ENCODE data around the gene AKAP8L.

AKAP8L gene

GRCh38 chr19:15418579-15419412 is at the start of gene AKAP8L:
AKAP8L (minus strand) TSS chr19:15418988; CDS start chr19:15418923, 65 bp downstream.
- no peaks in the 10 kb centered on the region for H3K27me3 ChIP-seq (ENCODE audit: control insufficient read depth, insufficient read depth, low read length)
- peak within 1 kb of the TSS; percentile 99 for H3K4me3 ChIP-seq (ENCODE audit: low read length)
- peaks cover 9% of the 10 kb centered on the region for H3K36me3 ChIP-seq (ENCODE audit: control insufficient read depth, insufficient read depth, low read length)
- 0 out of 2 replicates have a peak, but pooled peaks cover 1% of the 10 kb centered on the region for H3K4me1 ChIP-seq (ENCODE audit: control insufficient read depth, insufficient read depth, low read length)
- WGBS (ENCODE audit: insufficient coverage, insufficient read length) = no CpG with 5 or more reads among the region's 61 CpGs
- H3K9me3 ChIP-seq (ENCODE audit: control insufficient read depth, insufficient read depth, low read length) = no peaks in the 10 kb centered on the region
- H3K27ac ChIP-seq (ENCODE audit: low read length) = no peak within 1 kb of the TSS
- DNase-seq (ENCODE audit: low read depth, low spot score) = peak; percentile 99

- H3K36me3 ChIP-seq (ENCODE audit: control insufficient read depth, insufficient read depth, low read length) = no peaks in the 10 kb centered on the region
- no CpG with 5 or more reads among the region's 6 CpGs for WGBS (ENCODE audit: insufficient coverage, insufficient read length)
- no peaks in the 10 kb centered on the region for H3K4me1 ChIP-seq (ENCODE audit: control insufficient read depth, insufficient read depth, low read length)
- no peak overlapping the region for H3K4me3 ChIP-seq (ENCODE audit: low read length)
- H3K27ac ChIP-seq (ENCODE audit: low read length) = no peak overlapping the region
- peaks cover 8% of the 10 kb centered on the region for H3K27me3 ChIP-seq (ENCODE audit: control insufficient read depth, insufficient read depth, low read length)
- H3K9me3 ChIP-seq (ENCODE audit: control insufficient read depth, insufficient read depth, low read length) = 0 out of 2 replicates have a peak, but pooled peaks cover 2% of the 10 kb centered on the region
- DNase-seq (ENCODE audit: low read depth, low spot score) = no peak
These were observed 49.0 kb upstream of the AKAP8L start for GRCh38 chr19:15467734-15468214.

- Histone ChIP-seq H3K9me3 (ENCODE audit: control insufficient read depth, insufficient read depth, low read length) (0 out of 2 replicates have a peak, but pooled peaks cover 2% of the 10 kb centered on the region), H3K27me3 (ENCODE audit: control insufficient read depth, insufficient read depth, low read length) (peaks cover 8% of the 10 kb centered on the region), H3K27ac (ENCODE audit: low read length) (no peak overlapping the region), H3K36me3 (ENCODE audit: control insufficient read depth, insufficient read depth, low read length) (no peaks in the 10 kb centered on the region), H3K4me1 (ENCODE audit: control insufficient read depth, insufficient read depth, low read length) (no peaks in the 10 kb centered on the region), H3K4me3 (ENCODE audit: low read length) (no peak overlapping the region)
- WGBS (ENCODE audit: insufficient coverage, insufficient read length) = no CpG with 5 or more reads among the region's 8 CpGs
- DNase-seq (ENCODE audit: low read depth, low spot score) = no peak
These were observed 48.3 kb upstream of the AKAP8L start for GRCh38 chr19:15466851-15467733.

- Histone ChIP-seq H3K27ac (ENCODE audit: low read length) (no peak within 1 kb of the TSS), H3K4me3 (ENCODE audit: low read length) (no peak within 1 kb of the TSS), H3K4me1 (ENCODE audit: control insufficient read depth, insufficient read depth, low read length) (no peaks in the 10 kb centered on the region), H3K9me3 (ENCODE audit: control insufficient read depth, insufficient read depth, low read length) (no peaks in the 10 kb centered on the region), H3K27me3 (ENCODE audit: control insufficient read depth, insufficient read depth, low read length) (peaks cover 8% of the 10 kb centered on the region), H3K36me3 (ENCODE audit: control insufficient read depth, insufficient read depth, low read length) (no peaks in the 10 kb centered on the region)
- no peak for DNase-seq (ENCODE audit: low read depth, low spot score)
- no CpG with 5 or more reads among the region's 17 CpGs for WGBS (ENCODE audit: insufficient coverage, insufficient read length)
These were observed 45.9 kb upstream of the AKAP8L start, which contains the start of gene RASAL3 for GRCh38 chr19:15464394-15465385. RASAL3 (minus strand) TSS chr19:15464544; CDS start chr19:15464358, 186 bp downstream.

GRCh38 chr19:15463861-15464371 is 45.1 kb upstream of the AKAP8L start:
- Histone ChIP-seq H3K36me3 (ENCODE audit: control insufficient read depth, insufficient read depth, low read length) (no peaks in the 10 kb centered on the region), H3K27me3 (ENCODE audit: control insufficient read depth, insufficient read depth, low read length) (peaks cover 4% of the 10 kb centered on the region), H3K4me1 (ENCODE audit: control insufficient read depth, insufficient read depth, low read length) (no peaks in the 10 kb centered on the region), H3K9me3 (ENCODE audit: control insufficient read depth, insufficient read depth, low read length) (no peaks in the 10 kb centered on the region), H3K27ac (ENCODE audit: low read length) (no peak overlapping the region), H3K4me3 (ENCODE audit: low read length) (no peak overlapping the region)
- no CpG with 5 or more reads among the region's 25 CpGs for WGBS (ENCODE audit: insufficient coverage, insufficient read length)
- no peak for DNase-seq (ENCODE audit: low read depth, low spot score)

- peaks cover 12% of the 10 kb centered on the region for H3K27me3 ChIP-seq (ENCODE audit: control insufficient read depth, insufficient read depth, low read length)
- H3K36me3 ChIP-seq (ENCODE audit: control insufficient read depth, insufficient read depth, low read length) = no peaks in the 10 kb centered on the region
- DNase-seq (ENCODE audit: low read depth, low spot score) = no peak
- no peak overlapping the region for H3K4me3 ChIP-seq (ENCODE audit: low read length)
- no peak overlapping the region for H3K27ac ChIP-seq (ENCODE audit: low read length)
- H3K4me1 ChIP-seq (ENCODE audit: control insufficient read depth, insufficient read depth, low read length) = no peaks in the 10 kb centered on the region; the same call in 1 of the 2 replicates
- no CpG with 5 or more reads among the region's 2 CpGs for WGBS (ENCODE audit: insufficient coverage, insufficient read length)
- H3K9me3 ChIP-seq (ENCODE audit: control insufficient read depth, insufficient read depth, low read length) = no peaks in the 10 kb centered on the region
These were observed 42.9 kb upstream of the AKAP8L start for GRCh38 chr19:15461694-15462093.

- no peaks in the 10 kb centered on the region for H3K9me3 ChIP-seq (ENCODE audit: control insufficient read depth, insufficient read depth, low read length)
- H3K4me3 ChIP-seq (ENCODE audit: low read length) = peak overlapping the region; percentile 29; the same call in 1 of the 2 replicates
- H3K36me3 ChIP-seq (ENCODE audit: control insufficient read depth, insufficient read depth, low read length) = no peaks in the 10 kb centered on the region
- H3K4me1 ChIP-seq (ENCODE audit: control insufficient read depth, insufficient read depth, low read length) = peaks cover 1% of the 10 kb centered on the region; the same call in 1 of the 2 replicates
- H3K27ac ChIP-seq (ENCODE audit: low read length) = no peak overlapping the region
- no CpG with 5 or more reads among the region's 54 CpGs for WGBS (ENCODE audit: insufficient coverage, insufficient read length)
- DNase-seq (ENCODE audit: low read depth, low spot score) = no peak
- peaks cover 12% of the 10 kb centered on the region for H3K27me3 ChIP-seq (ENCODE audit: control insufficient read depth, insufficient read depth, low read length)
These were observed 39.1 kb upstream of the AKAP8L start for GRCh38 chr19:15457701-15458484.

- H3K4me3 ChIP-seq (ENCODE audit: low read length) = peak overlapping the region; percentile 29; the same call in 1 of the 2 replicates
- no peaks in the 10 kb centered on the region for H3K9me3 ChIP-seq (ENCODE audit: control insufficient read depth, insufficient read depth, low read length)
- no CpG with 5 or more reads among the region's 86 CpGs for WGBS (ENCODE audit: insufficient coverage, insufficient read length)
- peaks cover 12% of the 10 kb centered on the region for H3K27me3 ChIP-seq (ENCODE audit: control insufficient read depth, insufficient read depth, low read length)
- peaks cover 3% of the 10 kb centered on the region; the same call in 1 of the 2 replicates for H3K4me1 ChIP-seq (ENCODE audit: control insufficient read depth, insufficient read depth, low read length)
- H3K36me3 ChIP-seq (ENCODE audit: control insufficient read depth, insufficient read depth, low read length) = no peaks in the 10 kb centered on the region
- H3K27ac ChIP-seq (ENCODE audit: low read length) = no peak overlapping the region
- peak; percentile 82 for DNase-seq (ENCODE audit: low read depth, low spot score)
These were observed 38.3 kb upstream of the AKAP8L start for GRCh38 chr19:15456871-15457700.
